ENCODE data around the gene SBSN. TPM values are rescaled to one million over a fixed set of nuclear protein-coding genes. Genes with fewer than 3 reads are reported as not detected.
A peak's percentile ranks its signal among the peaks of the same experiment; 100 is the strongest.

The SBSN gene
- total RNA-seq, 1 donor = 4.1 TPM

DNA sequence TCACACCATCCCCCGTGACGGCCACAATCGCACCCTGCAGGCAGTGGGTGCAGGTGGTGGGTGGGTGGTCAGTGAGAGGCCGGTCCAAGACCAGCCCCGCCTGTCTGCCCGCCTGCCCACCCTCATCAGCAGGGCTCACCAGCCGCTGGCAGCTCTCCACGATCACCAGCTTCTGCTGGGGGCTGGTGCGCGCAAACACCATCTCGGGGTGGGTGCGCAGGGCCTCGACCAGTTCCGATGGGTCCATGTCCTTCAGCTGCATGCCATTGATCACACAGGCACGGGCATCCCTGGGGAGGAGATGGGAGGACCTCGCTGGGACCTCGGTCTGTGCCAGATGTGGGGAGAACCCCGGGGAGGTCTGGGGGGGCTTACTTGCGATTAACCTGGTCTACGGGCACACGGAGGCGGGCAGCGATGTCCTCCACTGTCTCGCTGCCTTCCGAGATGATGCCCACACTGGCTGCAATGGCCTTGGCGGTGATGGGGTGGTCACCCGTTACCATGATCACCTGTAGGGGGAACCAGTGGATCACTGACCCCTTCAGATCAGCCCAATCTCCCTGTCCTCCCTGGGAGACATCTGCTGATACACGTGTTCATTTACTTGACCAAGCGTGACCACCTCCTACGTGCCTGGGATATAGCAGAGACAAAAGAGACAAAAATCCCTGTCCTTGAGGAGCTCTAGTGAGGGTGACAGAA is 27.3 kb upstream of the SBSN start:
- DNase-seq (ENCODE audit: low read depth) = peak; percentile 29
- TF ChIP-seq, protein P1, sequence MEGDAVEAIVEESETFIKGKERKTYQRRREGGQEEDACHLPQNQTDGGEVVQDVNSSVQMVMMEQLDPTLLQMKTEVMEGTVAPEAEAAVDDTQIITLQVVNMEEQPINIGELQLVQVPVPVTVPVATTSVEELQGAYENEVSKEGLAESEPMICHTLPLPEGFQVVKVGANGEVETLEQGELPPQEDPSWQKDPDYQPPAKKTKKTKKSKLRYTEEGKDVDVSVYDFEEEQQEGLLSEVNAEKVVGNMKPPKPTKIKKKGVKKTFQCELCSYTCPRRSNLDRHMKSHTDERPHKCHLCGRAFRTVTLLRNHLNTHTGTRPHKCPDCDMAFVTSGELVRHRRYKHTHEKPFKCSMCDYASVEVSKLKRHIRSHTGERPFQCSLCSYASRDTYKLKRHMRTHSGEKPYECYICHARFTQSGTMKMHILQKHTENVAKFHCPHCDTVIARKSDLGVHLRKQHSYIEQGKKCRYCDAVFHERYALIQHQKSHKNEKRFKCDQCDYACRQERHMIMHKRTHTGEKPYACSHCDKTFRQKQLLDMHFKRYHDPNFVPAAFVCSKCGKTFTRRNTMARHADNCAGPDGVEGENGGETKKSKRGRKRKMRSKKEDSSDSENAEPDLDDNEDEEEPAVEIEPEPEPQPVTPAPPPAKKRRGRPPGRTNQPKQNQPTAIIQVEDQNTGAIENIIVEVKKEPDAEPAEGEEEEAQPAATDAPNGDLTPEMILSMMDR (IDR thresholded peaks at IDR 0.05; ENCODE audit: insufficient read depth, low read length) = peak; percentile 25

DNA sequence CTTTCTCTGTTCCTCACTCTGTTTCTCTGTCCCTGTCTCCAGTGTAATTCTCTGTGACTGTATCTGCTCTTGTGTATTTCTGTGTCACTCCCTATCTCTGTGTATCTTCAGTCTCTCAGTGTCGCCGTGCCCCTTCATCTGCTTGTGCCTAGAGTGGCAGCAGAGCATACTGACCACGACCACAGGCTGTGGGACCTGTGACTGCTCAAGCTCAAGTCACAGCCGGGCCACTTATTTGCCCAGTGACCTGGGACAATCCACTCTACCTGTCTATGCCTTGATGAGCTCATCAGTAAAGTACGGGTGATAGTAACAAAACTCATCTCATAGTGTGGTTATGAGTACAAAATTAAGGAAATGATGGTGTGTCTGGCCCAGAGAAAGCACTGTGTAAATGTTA is 26.0 kb upstream of the SBSN start:
- no peak overlapping the region for H3K4me3 ChIP-seq (ENCODE audit: low read depth, low read length)
- TF ChIP-seq, protein P1 (IDR thresholded peaks at IDR 0.05; ENCODE audit: insufficient read depth, low read length) = no peak

More for the DNA sequence above, 27.3 kb upstream of the SBSN start:
- no peak overlapping the region for H3K4me3 ChIP-seq (ENCODE audit: low read depth, low read length)

DNA sequence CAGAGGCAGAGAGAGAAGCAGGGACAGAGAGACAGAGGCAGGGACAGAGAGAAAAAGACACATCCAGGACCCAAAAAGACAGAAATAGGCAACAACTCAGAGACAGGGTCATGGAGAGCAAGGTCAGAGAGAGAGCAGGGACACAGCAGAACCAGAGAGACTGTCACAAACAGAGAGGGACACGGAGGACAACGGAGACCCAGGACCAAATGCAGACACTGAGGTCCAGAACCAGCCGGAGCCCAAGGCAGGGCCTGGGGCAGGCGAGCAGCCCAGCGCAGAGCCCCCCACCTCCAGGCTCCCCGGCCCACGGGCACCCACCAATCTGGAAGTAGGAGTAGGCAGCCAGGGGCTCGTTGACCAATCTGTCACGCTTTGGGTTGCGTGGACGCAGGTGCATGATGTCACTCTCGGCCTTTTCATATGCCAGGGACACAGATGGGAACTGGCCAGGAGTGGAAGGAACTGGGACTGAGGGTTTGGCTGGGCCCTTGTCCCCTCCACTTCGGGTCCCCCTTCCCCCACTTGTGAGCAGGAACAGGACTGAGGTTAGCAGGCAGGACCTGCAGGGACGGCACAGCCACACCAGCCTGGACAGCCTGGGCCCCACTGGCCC is 25.4 kb upstream of the SBSN start:
- no peak overlapping the region for H3K4me3 ChIP-seq (ENCODE audit: low read depth, low read length)
- DNase-seq (ENCODE audit: low read depth) = no peak
- TF ChIP-seq, protein P1 (IDR thresholded peaks at IDR 0.05; ENCODE audit: insufficient read depth, low read length) = no peak

More for the DNA sequence above, 26.0 kb upstream of the SBSN start:
- no peak for DNase-seq (ENCODE audit: low read depth)

DNA sequence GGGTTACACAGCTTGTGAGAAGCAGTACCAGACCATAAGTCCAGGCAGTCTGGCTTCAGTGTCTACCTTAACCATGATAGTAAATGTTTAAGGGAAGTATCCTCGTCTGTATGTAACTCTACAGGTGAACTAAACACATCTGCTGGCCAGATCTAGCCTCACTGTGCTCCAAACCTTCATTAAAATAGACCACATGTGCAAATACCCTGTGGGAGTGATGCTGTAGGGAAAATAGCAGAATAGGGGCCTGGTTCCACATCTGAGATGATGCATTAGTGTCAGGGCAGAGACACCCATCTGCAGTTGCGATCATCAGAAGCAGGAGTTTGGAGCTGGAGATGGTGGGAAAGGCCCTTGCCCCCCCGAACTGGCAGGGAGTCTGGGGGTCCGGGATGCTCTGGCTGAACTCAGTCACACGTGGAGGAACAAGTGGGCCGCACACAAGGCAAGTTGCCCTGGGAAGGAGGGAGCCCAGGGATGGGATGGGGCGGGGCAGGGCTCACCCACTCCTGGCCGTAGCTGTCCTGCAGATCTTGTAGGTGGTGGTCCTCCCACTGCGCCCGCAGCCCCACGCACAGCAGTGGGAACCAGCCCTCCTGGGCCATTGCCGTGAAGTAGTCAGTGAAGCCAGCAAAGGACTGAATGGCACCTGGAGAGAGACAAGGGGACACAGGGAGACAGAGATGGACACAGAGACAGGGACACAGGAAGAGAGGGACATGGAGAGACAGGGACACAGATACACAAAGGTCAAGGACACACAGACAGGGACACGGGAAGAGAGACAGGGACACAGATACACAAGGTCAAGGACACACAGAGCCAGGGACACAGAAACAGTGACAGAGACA is 24.6 kb upstream of the SBSN start:
- TF ChIP-seq, protein P1 (IDR thresholded peaks at IDR 0.05; ENCODE audit: insufficient read depth, low read length) = no peak
- DNase-seq (ENCODE audit: low read depth) = no peak
- no peak overlapping the region for H3K4me3 ChIP-seq (ENCODE audit: low read depth, low read length)

DNA sequence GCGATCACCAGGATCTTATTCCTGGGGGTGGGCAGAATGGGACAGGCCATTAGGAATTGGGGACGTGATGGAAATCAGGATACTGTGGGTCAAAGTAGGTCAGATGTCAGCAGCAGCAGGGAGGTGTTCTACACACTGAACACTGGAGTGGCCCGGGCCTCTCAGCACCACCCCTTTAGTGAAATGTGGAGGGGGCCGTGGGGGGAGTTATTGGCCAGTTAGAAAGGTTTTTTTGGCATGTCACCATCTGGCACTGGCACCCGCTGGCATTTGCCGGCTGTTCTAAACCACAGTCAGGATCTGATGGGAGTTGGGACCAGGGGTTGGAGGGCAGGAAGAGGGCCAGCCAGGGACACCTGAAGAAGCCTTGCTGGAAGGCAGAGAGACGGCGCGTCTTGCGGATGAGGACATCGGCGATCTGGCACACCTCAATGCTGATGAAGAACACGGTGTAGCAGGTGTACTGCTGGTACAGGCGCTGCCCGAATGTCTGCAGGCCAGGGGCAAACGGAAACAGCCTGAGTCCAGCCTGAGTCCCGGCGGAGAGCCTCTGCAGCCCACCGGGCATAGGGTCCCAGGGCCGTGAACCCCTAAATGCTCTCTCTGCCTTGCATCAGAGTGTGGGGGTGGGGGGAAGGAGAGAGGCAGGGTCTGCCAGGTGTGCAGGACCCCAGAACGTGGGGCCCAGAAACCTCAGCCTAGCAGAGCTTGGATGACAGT is 23.1 kb upstream of the SBSN start:
- DNase-seq (ENCODE audit: low read depth) = no peak
- TF ChIP-seq, protein P1 (IDR thresholded peaks at IDR 0.05; ENCODE audit: insufficient read depth, low read length) = no peak
- H3K4me3 ChIP-seq (ENCODE audit: low read depth, low read length) = no peak overlapping the region

DNA sequence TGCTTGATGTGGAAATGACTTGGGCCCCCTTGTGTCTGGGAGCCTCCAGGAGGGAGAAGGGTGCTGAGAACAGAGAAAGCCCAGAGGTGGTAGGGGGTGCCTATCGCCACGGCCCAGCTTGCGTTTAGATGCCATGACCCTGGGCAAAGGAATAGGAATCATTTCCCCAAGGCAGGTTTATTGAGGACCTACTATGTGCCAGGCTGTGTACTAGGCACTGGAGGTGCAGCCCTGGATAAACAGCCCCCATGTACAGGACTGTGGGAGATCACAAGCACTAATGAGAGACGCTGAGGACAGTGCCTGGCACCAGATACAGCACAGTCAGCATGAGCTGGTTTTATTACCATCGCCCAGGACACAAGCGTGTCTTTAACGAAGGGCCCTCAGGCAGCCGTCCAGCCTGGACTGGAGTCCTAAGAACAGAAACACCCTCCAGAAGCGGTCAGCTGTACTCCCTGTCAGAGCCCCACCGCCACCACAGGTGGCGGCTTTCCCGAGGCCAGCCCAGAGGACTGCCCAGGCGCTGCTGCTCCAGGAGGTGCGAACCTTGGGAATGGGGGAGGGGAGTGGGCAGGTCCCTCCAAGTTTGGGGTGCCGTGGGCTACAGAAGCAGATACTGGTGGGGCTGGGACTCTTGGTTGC is 21.9 kb upstream of the SBSN start:
- DNase-seq (ENCODE audit: low read depth) = no peak
- no peak overlapping the region for H3K4me3 ChIP-seq (ENCODE audit: low read depth, low read length)
- TF ChIP-seq, protein P1 (IDR thresholded peaks at IDR 0.05; ENCODE audit: insufficient read depth, low read length) = no peak

All from fibroblast of the aortic adventitia (primary cell).